OCI-LY7 (cell line): ENCODE data around the gene ALDOA. TPM values are rescaled to one million over a fixed set of nuclear protein-coding genes. Genes with fewer than 3 reads are reported as not detected.
A peak's percentile ranks its signal among the peaks of the same experiment; 100 is the strongest.

Experiments
- BruUV-seq: library from RNA; stranded (reverse); fragments of 400-500 nt; replicated peaks from 2 replicates; lab custom pipeline; 2021; lab: Mats Ljungman, UMichigan
- CTCF ChIA-PET: fragments of 300-600 bp; sonication (Branson Sonifier 250); formaldehyde crosslinking; loops from one replicate; lab custom pipeline; 2022; ENCODE audit warnings: antibody characterized with exemption; ENCODE audit not compliant: unreplicated experiment; lab: Charles Lee
- POLR2A ChIA-PET: fragments of 300-600 bp; sonication (Branson Sonifier 250); formaldehyde crosslinking; loops from one replicate; lab custom pipeline; 2022; ENCODE audit warnings: antibody characterized with exemption; lab: Charles Lee
- DNase-seq: peaks from one replicate; pipeline ENCODE4 v3.0.0-alpha.2; 2015; ENCODE audit warnings: low spot score
- H2AFZ ChIP-seq: fragments of 200-600 bp; sonication (generic), shearing (Covaris generic); 2 replicates; pipeline ENCODE4 v1.6.1; 2014; ENCODE audit warnings: mild to moderate bottlenecking, antibody characterized with exemption, low read length, moderate library complexity
- H3K27ac ChIP-seq: fragments of 200-600 bp; sonication (generic); 2 replicates; pipeline ENCODE4 v1.5.1; 2014; ENCODE audit warnings: mixed run types, low read depth, mild to moderate bottlenecking, moderate library complexity, low read length, inconsistent platforms; ENCODE audit not compliant: poor library complexity, severe bottlenecking
- H3K36me3 ChIP-seq: fragments of 200-600 bp; sonication (generic); 2 replicates; pipeline ENCODE4 v1.6.1; 2014; ENCODE audit warnings: mild to moderate bottlenecking, antibody characterized with exemption, low read length, moderate library complexity, mixed read lengths; ENCODE audit not compliant: insufficient read depth
- H3K4me1 ChIP-seq: fragments of 200-600 bp; sonication (generic); 2 replicates; pipeline ENCODE4 v1.5.1; 2014; ENCODE audit warnings: mild to moderate bottlenecking, low read length; ENCODE audit not compliant: insufficient read depth, poor library complexity, severe bottlenecking
- H3K4me2 ChIP-seq: fragments of 200-600 bp; sonication (generic); 2 replicates; pipeline ENCODE4 v1.6.1; 2014; ENCODE audit warnings: mild to moderate bottlenecking, low read length
- H3K4me3 ChIP-seq: fragments of 200-600 bp; sonication (generic); 2 replicates; pipeline ENCODE4 v1.5.1; 2014; ENCODE audit warnings: mild to moderate bottlenecking, low read depth, low read length; ENCODE audit not compliant: poor library complexity, severe bottlenecking
- H3K79me2 ChIP-seq: fragments of 200-600 bp; sonication (generic); 2 replicates; pipeline ENCODE4 v1.6.1; 2016; ENCODE audit warnings: low read depth, mild to moderate bottlenecking, low read length, moderate library complexity, mixed read lengths; ENCODE audit not compliant: insufficient read depth
- H3K9me2 ChIP-seq: fragments of 200-600 bp; sonication (generic); 2 replicates; pipeline ENCODE4 v1.6.1; 2016; ENCODE audit warnings: mild to moderate bottlenecking, low read length, mixed read lengths; ENCODE audit not compliant: insufficient read depth
- H3K9me3 ChIP-seq: fragments of 200-600 bp; sonication (generic); 2 replicates; pipeline ENCODE4 v1.6.1; 2014; ENCODE audit warnings: mild to moderate bottlenecking, mixed run types, low read length, mixed read lengths
- H4K20me1 ChIP-seq: fragments of 200-600 bp; sonication (generic); 2 replicates; pipeline ENCODE4 v1.6.1; 2014; ENCODE audit warnings: mild to moderate bottlenecking, antibody characterized with exemption, low read length, moderate library complexity, mixed read lengths; ENCODE audit not compliant: insufficient read depth
- EZH2phosphoT487 ChIP-seq: fragments of 200-600 bp; sonication (generic); IDR thresholded peaks from 2 replicates; pipeline ENCODE4 v1.6.1; 2018; ENCODE audit warnings: low read depth, borderline replicate concordance, mild to moderate bottlenecking, mixed run types, antibody characterized with exemption, low read length, moderate library complexity, mixed read lengths
- intact Hi-C: fragments of 100-400 bp; cut with micrococcal nuclease; formaldehyde crosslinking; loops from one replicate; pipeline ENCODE4 v1.10.0; 2022; ENCODE audit not compliant: unreplicated experiment
- total RNA-seq, 2 experiments: library from RNA; depleted of rRNA in 1 of 2; stranded (reverse); fragments of >200 nt in 1 of 2; shearing (Covaris generic) in 1 of 2; gene quantifications; 2 replicates each; pipeline ENCODE4 v1.2.3, GENCODE V29; 2014 to 2022
- TF ChIP-seq, protein P1 (sequence below): fragments of 200-600 bp; sonication (generic); conservative IDR thresholded peaks from 2 replicates; pipeline ENCODE4 v1.5.1; 2014; ENCODE audit warnings: mild to moderate bottlenecking, antibody characterized with exemption, low read length, moderate library complexity, mixed read lengths

ALDOA gene
- total RNA-seq, 2 experiments from 2014 or later, result 809 to 1,029 TPM

DNA sequence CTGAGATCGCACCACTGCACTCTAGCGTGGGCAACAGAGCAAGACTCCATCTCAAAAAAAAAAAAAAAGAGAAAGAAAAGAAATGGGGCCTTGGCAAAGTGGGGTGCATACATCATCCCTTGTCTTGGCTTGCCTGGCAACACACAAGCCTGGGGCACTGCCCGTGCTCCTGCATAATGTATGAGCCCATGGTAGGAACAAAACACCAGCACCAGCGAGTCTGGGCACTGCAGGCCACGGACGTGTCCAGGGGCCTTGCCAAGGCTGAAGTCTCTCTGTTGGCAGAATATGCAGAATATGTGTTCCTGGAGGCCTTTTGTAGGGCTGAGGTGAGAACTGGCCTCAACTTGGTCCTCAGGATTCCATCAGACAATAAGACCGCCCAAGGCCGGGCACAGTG lies 15.7 kb upstream of the ALDOA start:
- POLR2A ChIA-PET, result no interaction called here
- Histone ChIP-seq H3K4me1 (peaks cover 21% of the 10 kb centered on the region), H3K4me3 (no peak overlapping the region), H2AFZ (no peak overlapping the region), H3K9me3 (no peaks in the 10 kb centered on the region), H4K20me1 (no peaks in the 10 kb centered on the region), H3K9me2 (no peaks in the 10 kb centered on the region), H3K79me2 (no peaks in the 10 kb centered on the region), H3K36me3 (no peaks in the 10 kb centered on the region), H3K27ac (no peak overlapping the region), H3K4me2 (no peak overlapping the region)
- intact Hi-C loops, result no loop called here
- CTCF ChIA-PET, result interaction anchor here (2.6 kb wide), 1 partner anchor 17 kb away, joined by 7 read pairs; no protein-coding TSS in a partner anchor
- no TSS peak for BruUV-seq
- no peak for DNase-seq
- TF ChIP-seq EZH2phosphoT487, result no peak
- TF ChIP-seq, protein P1, sequence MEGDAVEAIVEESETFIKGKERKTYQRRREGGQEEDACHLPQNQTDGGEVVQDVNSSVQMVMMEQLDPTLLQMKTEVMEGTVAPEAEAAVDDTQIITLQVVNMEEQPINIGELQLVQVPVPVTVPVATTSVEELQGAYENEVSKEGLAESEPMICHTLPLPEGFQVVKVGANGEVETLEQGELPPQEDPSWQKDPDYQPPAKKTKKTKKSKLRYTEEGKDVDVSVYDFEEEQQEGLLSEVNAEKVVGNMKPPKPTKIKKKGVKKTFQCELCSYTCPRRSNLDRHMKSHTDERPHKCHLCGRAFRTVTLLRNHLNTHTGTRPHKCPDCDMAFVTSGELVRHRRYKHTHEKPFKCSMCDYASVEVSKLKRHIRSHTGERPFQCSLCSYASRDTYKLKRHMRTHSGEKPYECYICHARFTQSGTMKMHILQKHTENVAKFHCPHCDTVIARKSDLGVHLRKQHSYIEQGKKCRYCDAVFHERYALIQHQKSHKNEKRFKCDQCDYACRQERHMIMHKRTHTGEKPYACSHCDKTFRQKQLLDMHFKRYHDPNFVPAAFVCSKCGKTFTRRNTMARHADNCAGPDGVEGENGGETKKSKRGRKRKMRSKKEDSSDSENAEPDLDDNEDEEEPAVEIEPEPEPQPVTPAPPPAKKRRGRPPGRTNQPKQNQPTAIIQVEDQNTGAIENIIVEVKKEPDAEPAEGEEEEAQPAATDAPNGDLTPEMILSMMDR, result no peak

DNA sequence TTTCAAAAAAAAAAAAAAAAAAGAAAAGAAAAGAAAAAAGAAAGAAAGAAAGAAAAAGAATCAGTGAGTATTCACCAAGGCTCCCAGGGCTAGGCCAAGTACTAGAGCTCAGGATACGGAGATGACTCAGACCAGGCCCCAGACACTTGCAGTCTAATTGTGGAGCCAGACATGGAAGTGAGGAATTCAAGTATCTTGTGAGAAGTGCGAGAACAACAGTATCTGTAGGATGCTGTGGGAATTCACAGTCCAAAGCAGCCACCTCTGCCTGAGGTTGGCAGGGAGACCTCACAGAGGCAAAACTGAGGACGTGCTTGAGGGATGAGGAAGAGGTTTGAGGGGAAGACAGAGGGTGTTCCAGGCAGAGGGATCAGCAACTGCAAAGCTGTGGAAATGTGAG lies 14.0 kb upstream of the ALDOA start:
- CTCF ChIA-PET, result no interaction called here
- TF ChIP-seq, protein P1, result no peak
- no peak for TF ChIP-seq EZH2phosphoT487
- no peaks in the 10 kb centered on the region for H3K9me3 ChIP-seq
- H3K36me3 ChIP-seq, result no peaks in the 10 kb centered on the region
- H3K4me3 ChIP-seq, result peak overlapping the region; percentile 83
- no peaks in the 10 kb centered on the region for H3K79me2 ChIP-seq
- H3K4me1 ChIP-seq, result peaks cover 27% of the 10 kb centered on the region
- H3K27ac ChIP-seq, result no peak overlapping the region
- intact Hi-C loops, result no loop called here
- no peaks in the 10 kb centered on the region for H3K9me2 ChIP-seq
- peak overlapping the region; percentile 97; the same call in 1 of the 2 replicates for H3K4me2 ChIP-seq
- DNase-seq, result no peak
- H2AFZ ChIP-seq, result no peak overlapping the region
- POLR2A ChIA-PET, result interaction anchor here (1.2 kb wide), 1 partner anchor 10 kb away, joined by 3 read pairs; no protein-coding TSS in a partner anchor
- no TSS peak for BruUV-seq
- no peaks in the 10 kb centered on the region for H4K20me1 ChIP-seq

DNA sequence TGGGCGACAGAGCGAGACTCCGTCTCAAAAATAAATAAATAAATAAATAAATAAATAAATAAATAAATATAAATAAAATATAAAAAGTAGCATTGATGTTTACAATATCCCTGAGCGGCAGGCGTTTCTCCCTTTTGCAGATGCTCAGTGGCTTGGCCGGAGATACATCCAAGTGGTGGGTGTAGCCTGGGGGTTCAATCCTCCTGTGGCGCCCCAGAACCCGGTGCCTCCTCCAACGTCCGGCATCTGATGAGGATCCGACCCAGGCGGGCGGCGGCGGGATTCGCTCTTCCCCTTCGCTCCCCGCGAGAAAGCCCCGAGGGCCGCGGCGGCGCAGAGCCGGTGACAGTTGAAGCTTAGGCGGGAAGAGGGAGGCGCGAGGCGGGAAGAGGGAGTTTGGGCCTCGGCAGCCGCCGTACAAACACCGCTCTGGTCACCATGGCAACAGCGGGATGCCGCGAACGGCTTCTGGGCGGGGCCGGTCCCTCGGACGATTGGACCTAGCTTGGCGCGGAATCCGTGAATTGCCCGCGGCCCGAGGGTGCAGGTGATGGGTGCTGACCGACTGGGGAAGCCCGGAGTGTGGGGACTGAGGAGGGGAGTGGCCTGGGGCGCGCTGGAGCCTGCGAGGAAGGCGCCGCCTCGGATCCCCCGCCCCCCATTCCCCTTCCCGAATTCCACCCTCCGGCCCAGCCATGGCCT lies 12.7 kb upstream of the ALDOA start:
- BruUV-seq, result TSS peak; percentile 93
- TF ChIP-seq, protein P1, result no peak
- TF ChIP-seq EZH2phosphoT487, result no peak
- DNase-seq, result peak; percentile 95
- H3K4me3 ChIP-seq, result peak overlapping the region; percentile 83
- no peaks in the 10 kb centered on the region for H3K9me2 ChIP-seq
- H4K20me1 ChIP-seq, result no peaks in the 10 kb centered on the region
- H3K9me3 ChIP-seq, result no peaks in the 10 kb centered on the region
- H2AFZ ChIP-seq, result peak overlapping the region; percentile 79
- H3K79me2 ChIP-seq, result no peaks in the 10 kb centered on the region
- H3K36me3 ChIP-seq, result no peaks in the 10 kb centered on the region
- POLR2A ChIA-PET, result interaction anchor here (0.5 kb wide), 1 partner anchor 37 kb away, joined by 5 read pairs; no protein-coding TSS in a partner anchor
- CTCF ChIA-PET, result no interaction called here
- peak overlapping the region; percentile 97 for H3K4me2 ChIP-seq
- intact Hi-C loops, result no loop called here
- peaks cover 27% of the 10 kb centered on the region for H3K4me1 ChIP-seq
- peak overlapping the region; percentile 54 for H3K27ac ChIP-seq
